ENCODE results near the gene HS6ST1.

HS6ST1 gene

GRCh38 chr2:128325611-128326181 is 7.0 kb upstream of the HS6ST1 start:
- no peak overlapping the region for H3K9ac ChIP-seq (ENCODE audit: low read depth, low read length)
- H3K27ac ChIP-seq (ENCODE audit: low read length), result no peak overlapping the region
- H3K4me3 ChIP-seq (ENCODE audit: low read length), result no peak overlapping the region
- peaks cover 10% of the 10 kb centered on the region for H3K27me3 ChIP-seq (ENCODE audit: insufficient read depth, low read length)
- no peaks in the 10 kb centered on the region for H3K36me3 ChIP-seq (ENCODE audit: insufficient read depth, low read depth, low read length)
- H3K9me3 ChIP-seq (ENCODE audit: insufficient read depth, low read depth, low read length), result no peaks in the 10 kb centered on the region
- peaks cover 4% of the 10 kb centered on the region; the same call in 1 of the 2 replicates for H3K4me1 ChIP-seq (ENCODE audit: insufficient read depth, low read length)

DNA sequence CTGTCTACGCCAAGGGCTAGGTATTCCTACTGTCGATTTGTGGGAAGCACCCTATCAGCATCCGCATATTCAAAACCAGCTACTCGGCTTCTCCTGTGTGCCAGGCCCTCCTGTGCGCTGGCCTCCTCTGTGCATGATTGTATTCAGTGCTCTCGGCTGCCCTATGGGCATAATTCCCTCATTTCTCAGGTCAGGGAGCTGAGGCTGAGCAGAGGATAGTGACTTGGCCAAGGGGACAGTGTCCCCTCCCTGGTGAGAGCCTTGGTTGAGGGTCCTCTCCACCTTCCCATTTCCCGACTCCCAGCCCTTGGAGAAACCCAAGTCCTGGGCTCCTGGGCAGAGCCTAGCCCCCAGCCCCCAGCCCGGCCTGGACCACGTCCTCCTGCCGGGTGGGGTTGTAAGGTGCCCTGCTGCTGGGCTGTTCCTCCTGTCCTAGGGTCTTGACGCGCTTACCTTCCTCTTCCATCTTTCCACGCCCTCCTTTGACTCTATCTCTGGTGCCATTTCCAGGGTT is 6.3 kb upstream of the HS6ST1 start:
- Histone ChIP-seq H3K9me3 (ENCODE audit: insufficient read depth, low read depth, low read length) (no peaks in the 10 kb centered on the region), H3K36me3 (ENCODE audit: insufficient read depth, low read depth, low read length) (no peaks in the 10 kb centered on the region), H3K4me1 (ENCODE audit: insufficient read depth, low read length) (peaks cover 4% of the 10 kb centered on the region; the same call in 1 of the 2 replicates), H3K27me3 (ENCODE audit: insufficient read depth, low read length) (peaks cover 17% of the 10 kb centered on the region), H3K9ac (ENCODE audit: low read depth, low read length) (no peak overlapping the region), H3K4me3 (ENCODE audit: low read length) (no peak overlapping the region), H3K27ac (ENCODE audit: low read length) (no peak overlapping the region)

DNA sequence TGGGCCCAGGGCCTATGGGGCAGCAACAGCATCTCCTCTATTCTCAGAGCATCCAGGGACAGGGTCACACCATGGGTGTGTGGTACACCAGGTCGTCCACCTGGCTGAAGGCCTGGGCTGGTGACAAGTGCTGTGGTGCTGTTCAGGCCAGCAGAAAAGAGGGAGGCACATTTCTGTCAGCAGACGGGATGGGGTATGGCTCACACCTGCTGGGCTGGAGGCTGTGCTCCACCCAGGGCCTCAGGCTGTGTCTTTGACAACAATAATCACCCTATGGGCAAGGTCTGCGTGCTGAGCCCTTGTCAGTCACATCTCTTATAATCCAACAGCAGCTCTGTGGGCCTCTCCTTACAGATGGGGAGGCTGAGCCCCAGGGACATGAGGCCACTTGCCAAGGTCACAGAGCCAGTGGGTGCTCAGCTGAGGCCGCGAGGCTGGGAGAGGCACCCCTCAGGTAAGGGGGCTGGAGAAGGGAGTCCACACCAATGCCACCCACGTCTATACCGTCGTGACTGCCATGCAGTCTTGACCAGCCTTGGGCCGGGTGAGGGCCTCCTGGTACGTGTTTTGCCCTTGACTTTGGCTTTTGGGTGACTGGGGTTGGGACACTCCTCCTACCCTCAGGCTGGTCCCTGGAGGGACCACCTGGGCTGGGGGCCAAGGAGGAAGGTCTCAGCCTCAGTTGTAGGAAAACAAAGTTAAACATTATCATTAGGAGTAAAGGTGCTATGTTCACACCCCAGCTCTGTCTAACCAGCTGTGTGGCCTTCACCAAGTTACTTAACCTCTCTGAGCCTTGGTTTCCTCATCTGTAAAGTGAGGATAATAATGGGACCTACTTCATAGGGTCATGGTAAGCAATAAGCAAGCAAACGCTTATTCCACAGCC is 5.6 kb upstream of the HS6ST1 start:
- H3K4me1 ChIP-seq (ENCODE audit: insufficient read depth, low read length), result peaks cover 4% of the 10 kb centered on the region; the same call in 1 of the 2 replicates
- H3K27ac ChIP-seq (ENCODE audit: low read length), result no peak overlapping the region
- H3K4me3 ChIP-seq (ENCODE audit: low read length), result no peak overlapping the region
- H3K9me3 ChIP-seq (ENCODE audit: insufficient read depth, low read depth, low read length), result no peaks in the 10 kb centered on the region
- peaks cover 24% of the 10 kb centered on the region for H3K27me3 ChIP-seq (ENCODE audit: insufficient read depth, low read length)
- no peaks in the 10 kb centered on the region for H3K36me3 ChIP-seq (ENCODE audit: insufficient read depth, low read depth, low read length)
- H3K9ac ChIP-seq (ENCODE audit: low read depth, low read length), result no peak overlapping the region

GRCh38 chr2:128323555-128323931 is 4.9 kb upstream of the HS6ST1 start:
- peaks cover 27% of the 10 kb centered on the region for H3K27me3 ChIP-seq (ENCODE audit: insufficient read depth, low read length)
- no peak overlapping the region for H3K9ac ChIP-seq (ENCODE audit: low read depth, low read length)
- H3K9me3 ChIP-seq (ENCODE audit: insufficient read depth, low read depth, low read length), result no peaks in the 10 kb centered on the region
- H3K4me1 ChIP-seq (ENCODE audit: insufficient read depth, low read length), result peaks cover 4% of the 10 kb centered on the region; the same call in 1 of the 2 replicates
- H3K27ac ChIP-seq (ENCODE audit: low read length), result no peak overlapping the region
- no peak overlapping the region for H3K4me3 ChIP-seq (ENCODE audit: low read length)
- no peaks in the 10 kb centered on the region for H3K36me3 ChIP-seq (ENCODE audit: insufficient read depth, low read depth, low read length)

DNA sequence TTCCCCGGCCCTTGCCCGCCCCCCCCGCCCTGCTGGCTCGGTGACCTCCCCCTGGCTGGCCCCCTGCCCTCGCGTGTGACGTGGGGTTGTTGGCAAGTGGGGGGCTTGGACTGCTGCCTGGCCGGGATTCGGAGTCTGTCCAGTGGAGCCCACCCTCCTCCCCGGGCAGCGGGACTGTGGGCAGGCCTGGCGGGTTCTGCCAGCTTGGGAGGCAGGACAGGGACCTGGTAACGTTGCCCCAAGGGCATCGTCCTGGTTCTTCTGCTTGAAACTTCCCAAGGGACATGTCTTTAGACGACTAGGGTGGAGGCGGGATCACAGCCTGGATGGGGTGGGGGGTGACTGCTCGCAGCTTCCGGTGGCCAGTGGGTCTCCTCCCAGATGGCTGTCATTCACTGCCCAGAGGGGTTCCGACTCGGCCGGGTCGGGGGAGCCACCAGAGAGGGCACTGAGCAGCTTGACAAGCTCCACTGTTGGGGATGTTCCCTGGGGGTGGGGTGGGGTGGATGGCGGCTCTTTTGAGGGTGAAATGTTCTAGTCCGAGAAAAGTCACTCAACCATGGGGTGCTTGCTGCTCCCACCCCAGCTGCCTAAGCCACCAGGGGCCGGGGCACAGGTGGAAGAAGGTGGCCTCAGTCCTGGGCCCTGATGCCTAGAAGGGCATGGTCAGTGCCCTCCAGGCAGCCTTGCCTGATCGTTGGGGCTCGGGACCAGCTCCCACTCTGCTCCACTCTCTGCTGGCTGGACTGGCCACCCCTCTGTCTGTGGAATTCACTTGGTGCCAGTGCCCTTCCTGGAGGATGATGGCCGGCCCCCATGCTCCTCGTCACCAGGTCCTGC is 4.3 kb upstream of the HS6ST1 start:
- no peak overlapping the region for H3K9ac ChIP-seq (ENCODE audit: low read depth, low read length)
- no peak overlapping the region for H3K27ac ChIP-seq (ENCODE audit: low read length)
- H3K27me3 ChIP-seq (ENCODE audit: insufficient read depth, low read length), result peaks cover 27% of the 10 kb centered on the region
- H3K4me3 ChIP-seq (ENCODE audit: low read length), result peak overlapping the region; percentile 75; the same call in 1 of the 2 replicates
- no peaks in the 10 kb centered on the region for H3K36me3 ChIP-seq (ENCODE audit: insufficient read depth, low read depth, low read length)
- H3K4me1 ChIP-seq (ENCODE audit: insufficient read depth, low read length), result peaks cover 4% of the 10 kb centered on the region; the same call in 1 of the 2 replicates
- no peaks in the 10 kb centered on the region for H3K9me3 ChIP-seq (ENCODE audit: insufficient read depth, low read depth, low read length)

- H3K27ac ChIP-seq (ENCODE audit: low read length), result no peak overlapping the region
- peaks cover 4% of the 10 kb centered on the region; the same call in 1 of the 2 replicates for H3K4me1 ChIP-seq (ENCODE audit: insufficient read depth, low read length)
- peak overlapping the region; percentile 83 for H3K9ac ChIP-seq (ENCODE audit: low read depth, low read length)
- no peaks in the 10 kb centered on the region for H3K9me3 ChIP-seq (ENCODE audit: insufficient read depth, low read depth, low read length)
- peaks cover 27% of the 10 kb centered on the region for H3K27me3 ChIP-seq (ENCODE audit: insufficient read depth, low read length)
- peak overlapping the region; percentile 75 for H3K4me3 ChIP-seq (ENCODE audit: low read length)
- H3K36me3 ChIP-seq (ENCODE audit: insufficient read depth, low read depth, low read length), result no peaks in the 10 kb centered on the region
Measured at GRCh38 chr2:128321784-128322714, 3.4 kb upstream of the HS6ST1 start.

GRCh38 chr2:128320906-128321771 is 2.5 kb upstream of the HS6ST1 start:
- Histone ChIP-seq H3K4me1 (ENCODE audit: insufficient read depth, low read length) (peaks cover 12% of the 10 kb centered on the region; the same call in 1 of the 2 replicates), H3K9ac (ENCODE audit: low read depth, low read length) (no peak overlapping the region), H3K27me3 (ENCODE audit: insufficient read depth, low read length) (peaks cover 27% of the 10 kb centered on the region), H3K27ac (ENCODE audit: low read length) (no peak overlapping the region), H3K36me3 (ENCODE audit: insufficient read depth, low read depth, low read length) (no peaks in the 10 kb centered on the region), H3K4me3 (ENCODE audit: low read length) (peak overlapping the region; percentile 41), H3K9me3 (ENCODE audit: insufficient read depth, low read depth, low read length) (no peaks in the 10 kb centered on the region)

DNA sequence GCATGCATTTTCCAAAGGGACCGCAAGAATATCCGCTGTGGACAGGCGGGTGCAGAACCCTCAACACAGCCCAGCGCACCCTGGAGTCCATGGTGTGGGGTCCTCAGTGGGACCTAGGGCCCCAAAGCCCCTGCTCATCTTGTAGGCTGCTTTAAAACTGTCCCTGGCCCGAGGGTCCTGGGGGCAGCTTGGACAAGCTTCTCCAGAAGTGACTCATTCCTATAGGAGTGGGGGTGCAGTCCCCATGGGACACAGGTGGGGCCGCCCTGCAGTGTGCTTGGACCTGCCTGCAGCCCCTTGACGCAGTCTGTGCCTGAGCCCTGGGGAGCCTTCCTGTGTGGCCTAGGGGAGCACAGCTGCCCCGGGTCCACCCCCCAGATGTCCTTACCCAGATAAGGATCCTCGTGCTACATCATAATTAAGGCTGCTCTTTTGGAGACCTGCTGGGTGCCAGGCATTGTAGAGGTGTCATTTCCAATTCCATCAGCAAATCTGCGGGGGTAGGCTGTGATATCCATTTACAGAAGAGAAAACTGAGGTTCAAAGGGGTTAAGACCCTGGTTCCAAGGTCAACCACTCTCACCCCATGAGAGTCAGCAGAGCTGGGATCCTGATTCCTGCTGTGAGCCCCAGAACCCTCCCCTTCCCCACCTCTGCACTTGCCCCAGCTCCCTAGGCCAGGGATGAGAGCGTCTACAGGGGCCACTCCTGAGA is 1.7 kb upstream of the HS6ST1 start:
- peaks cover 20% of the 10 kb centered on the region; the same call in 1 of the 2 replicates for H3K4me1 ChIP-seq (ENCODE audit: insufficient read depth, low read length)
- H3K9me3 ChIP-seq (ENCODE audit: insufficient read depth, low read depth, low read length), result no peaks in the 10 kb centered on the region
- peaks cover 3% of the 10 kb centered on the region; the same call in 1 of the 2 replicates for H3K36me3 ChIP-seq (ENCODE audit: insufficient read depth, low read depth, low read length)
- no peak overlapping the region for H3K9ac ChIP-seq (ENCODE audit: low read depth, low read length)
- no peak overlapping the region for H3K27ac ChIP-seq (ENCODE audit: low read length)
- H3K27me3 ChIP-seq (ENCODE audit: insufficient read depth, low read length), result peaks cover 27% of the 10 kb centered on the region
- no peak overlapping the region for H3K4me3 ChIP-seq (ENCODE audit: low read length)

DNA sequence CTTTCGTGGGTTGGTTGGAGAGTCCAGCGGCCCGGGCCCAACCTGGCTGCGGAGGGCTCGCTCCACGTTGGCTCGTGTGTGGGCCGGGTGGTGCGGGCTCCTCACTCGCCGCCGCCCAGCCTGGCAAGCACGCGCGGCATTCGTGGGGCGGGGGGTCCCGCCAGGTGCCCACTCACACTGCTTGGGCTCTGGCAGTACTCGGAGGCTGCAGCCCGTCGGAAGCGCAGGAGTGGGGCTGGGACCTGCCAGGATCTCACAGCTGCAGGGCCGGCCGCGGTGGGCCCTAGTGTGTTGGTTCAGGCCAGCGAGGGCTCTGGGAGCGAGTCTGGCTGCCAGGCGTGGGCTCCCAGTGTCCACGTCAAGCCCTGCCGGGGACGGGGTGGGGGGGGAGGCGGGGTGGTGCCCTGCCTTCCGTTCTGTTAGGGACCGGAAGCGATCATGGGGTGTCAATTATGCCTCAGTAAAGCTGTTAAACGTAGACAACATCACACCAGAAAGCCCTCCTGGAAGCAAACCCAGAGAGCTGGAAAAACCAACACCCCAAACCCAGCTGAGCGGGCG is 1.0 kb upstream of the HS6ST1 start:
- Histone ChIP-seq H3K9ac (ENCODE audit: low read depth, low read length) (peak overlapping the region; percentile 61; the same call in 1 of the 2 replicates), H3K9me3 (ENCODE audit: insufficient read depth, low read depth, low read length) (no peaks in the 10 kb centered on the region), H3K4me3 (ENCODE audit: low read length) (peak overlapping the region; percentile 68; the same call in 1 of the 2 replicates), H3K4me1 (ENCODE audit: insufficient read depth, low read length) (peaks cover 25% of the 10 kb centered on the region; the same call in 1 of the 2 replicates), H3K27me3 (ENCODE audit: insufficient read depth, low read length) (peaks cover 27% of the 10 kb centered on the region), H3K27ac (ENCODE audit: low read length) (no peak overlapping the region), H3K36me3 (ENCODE audit: insufficient read depth, low read depth, low read length) (peaks cover 10% of the 10 kb centered on the region; the same call in 1 of the 2 replicates)

All from iPS-20b (cell line).